Peyer's patch (tissue), 4 donors: ENCODE data around the gene MCTP1.

Source experiments
- CTCF ChIP-seq, 6 experiments: fragments of 450-650 bp in 4 of 6; fragments of 200-600 bp in 2 of 6; sonication (generic) in 1 of 6; IDR thresholded peaks; one replicate each; pipeline ENCODE4 v1.5.1; 2017 to 2019; ENCODE audit warnings: antibody characterized with exemption in 6 of 6, mild to moderate bottlenecking in 3 of 6, moderate library complexity in 1 of 6
- POLR2A ChIP-seq, 2 donors: fragments of 450-650 bp; IDR thresholded peaks; one replicate each; pipeline ENCODE4 v1.5.1; 2017; ENCODE audit warnings: antibody characterized with exemption in 2 of 2, mild to moderate bottlenecking in 2 of 2, moderate library complexity in 2 of 2

GRCh38 chr5:95111141-95111540, 173.8 kb downstream of the MCTP1 start:
- TF ChIP-seq CTCF (IDR thresholded peaks at IDR 0.05) (no peak), POLR2A (IDR thresholded peaks at IDR 0.05) (no peak)
